Mesendoderm (in vitro differentiated cells): ENCODE measurements around the gene TRAF7.
A peak's percentile ranks its signal among the peaks of the same experiment; 100 is the strongest.

Experiments used
- DNase-seq: peaks from one replicate; pipeline ENCODE4 v3.0.0; 2013
- H2AK5ac ChIP-seq: 2 replicates; pipeline ENCODE4 v1.6.1; 2013; ENCODE audit warnings: low read length, inconsistent platforms
- H2BK120ac ChIP-seq: 2 replicates; pipeline ENCODE4 v1.6.1; 2013; ENCODE audit warnings: low read depth, mild to moderate bottlenecking, low read length, moderate library complexity, mixed read lengths
- H2BK15ac ChIP-seq: replicated peaks from 2 replicates; pipeline ENCODE4 v1.6.1; 2013; ENCODE audit warnings: low read depth, mild to moderate bottlenecking, moderate library complexity
- H2BK5ac ChIP-seq: 2 replicates; pipeline ENCODE4 v1.6.1; 2013; ENCODE audit warnings: low read length, inconsistent platforms
- H3K18ac ChIP-seq: 2 replicates; pipeline ENCODE4 v1.6.1; 2013; ENCODE audit warnings: mild to moderate bottlenecking, low read length, mixed read lengths
- H3K23ac ChIP-seq: one replicate; pipeline ENCODE4 v1.6.1; 2013; ENCODE audit warnings: low read length
- H3K27ac ChIP-seq: 2 replicates; pipeline ENCODE4 v1.5.1; 2013; ENCODE audit warnings: low read depth, mild to moderate bottlenecking, inconsistent platforms, low read length, moderate library complexity
- H3K27me3 ChIP-seq: 2 replicates; pipeline ENCODE4 v1.6.1; 2013; ENCODE audit warnings: low read length, control low read depth, mild to moderate bottlenecking, inconsistent platforms; ENCODE audit not compliant: insufficient read depth, poor library complexity
- H3K36me3 ChIP-seq: 2 replicates; pipeline ENCODE4 v1.6.1; 2013; ENCODE audit warnings: low read length, inconsistent platforms; ENCODE audit not compliant: control insufficient read depth, insufficient read depth
- H3K4ac ChIP-seq: one replicate; pipeline ENCODE4 v1.6.1; 2013; ENCODE audit warnings: low read depth, mild to moderate bottlenecking, low read length, moderate library complexity
- H3K4me1 ChIP-seq: 2 replicates; pipeline ENCODE4 v1.6.1; 2013; ENCODE audit warnings: low read depth, low read length, inconsistent platforms; ENCODE audit not compliant: control insufficient read depth
- H3K4me2 ChIP-seq: 2 replicates; pipeline ENCODE4 v1.6.1; 2013; ENCODE audit warnings: low read length
- H3K4me3 ChIP-seq: 2 replicates; pipeline ENCODE4 v1.5.1; 2013; ENCODE audit warnings: mild to moderate bottlenecking, low read length
- H3K56ac ChIP-seq: one replicate; pipeline ENCODE4 v1.6.1; 2013; ENCODE audit warnings: low read length
- H3K79me1 ChIP-seq: 2 replicates; pipeline ENCODE4 v1.6.1; 2013; ENCODE audit warnings: low read length, inconsistent platforms
- H3K79me2 ChIP-seq: 2 replicates; pipeline ENCODE4 v1.6.1; 2013; ENCODE audit warnings: mild to moderate bottlenecking, low read length; ENCODE audit not compliant: control insufficient read depth, insufficient read depth
- H3K9ac ChIP-seq: 2 replicates; pipeline ENCODE4 v1.6.1; 2013; ENCODE audit warnings: low read length, inconsistent platforms
- H4K5ac ChIP-seq: one replicate; pipeline ENCODE4 v1.6.1; 2013; ENCODE audit warnings: low read length
- H4K8ac ChIP-seq: one replicate; pipeline ENCODE4 v1.6.1; 2013; ENCODE audit warnings: low read depth, mild to moderate bottlenecking, control low read depth, low read length, moderate library complexity
- WGBS: extraction: QIAGEN DNeasy Blood & Tissue Kit; methylation state at CpG from one replicate; pipeline ENCODE4 v1.1.7; 2013; ENCODE audit warnings: low lambda C conversion rate, missing lambda C conversion rate; ENCODE audit not compliant: insufficient coverage; ENCODE audit errors: extremely low coverage; 5-methylcytosine and 5-hydroxymethylcytosine counted together

TRAF7 gene

GRCh38 chr16:2157480-2158261 lies 2.1 kb downstream of the TRAF7 start:
- Histone ChIP-seq H2BK15ac (no peak overlapping the region), H3K79me1 (peaks cover 14% of the 10 kb centered on the region), H4K8ac (no peak overlapping the region), H3K4ac (no peak overlapping the region), H3K27me3 (no peaks in the 10 kb centered on the region), H3K4me1 (no peaks in the 10 kb centered on the region), H4K5ac (no peak overlapping the region), H3K56ac (peak overlapping the region; percentile 98), H3K27ac (no peak overlapping the region), H2BK5ac (no peak overlapping the region), H3K23ac (peak overlapping the region; percentile 30), H3K36me3 (peaks cover 9% of the 10 kb centered on the region), H3K4me2 (no peak overlapping the region), H3K18ac (no peak overlapping the region), H3K9ac (peak overlapping the region; percentile 99), H2AK5ac (no peak overlapping the region), H3K79me2 (peaks cover 89% of the 10 kb centered on the region), H2BK120ac (no peak overlapping the region), H3K4me3 (no peak overlapping the region)
- WGBS: no CpG with 5 or more reads among the region's 27 CpGs
- DNase-seq: no peak

- no peak overlapping the region for H3K27ac ChIP-seq
- peaks cover 11% of the 10 kb centered on the region for H3K79me1 ChIP-seq
- no peak overlapping the region for H2AK5ac ChIP-seq
- no peak overlapping the region for H2BK15ac ChIP-seq
- H3K36me3 ChIP-seq: peaks cover 5% of the 10 kb centered on the region
- no peak overlapping the region for H3K18ac ChIP-seq
- WGBS: no CpG with 5 or more reads among the region's 15 CpGs
- H3K4me3 ChIP-seq: no peak overlapping the region
- no peaks in the 10 kb centered on the region for H3K4me1 ChIP-seq
- peaks cover 87% of the 10 kb centered on the region for H3K79me2 ChIP-seq
- no peak overlapping the region for H3K56ac ChIP-seq
- H3K9ac ChIP-seq: peak overlapping the region; percentile 35
- H4K8ac ChIP-seq: no peak overlapping the region
- DNase-seq: no peak
- no peak overlapping the region for H2BK120ac ChIP-seq
- no peak overlapping the region for H3K23ac ChIP-seq
- no peak overlapping the region for H4K5ac ChIP-seq
- no peak overlapping the region for H3K4me2 ChIP-seq
- no peak overlapping the region for H3K4ac ChIP-seq
- no peaks in the 10 kb centered on the region for H3K27me3 ChIP-seq
- no peak overlapping the region for H2BK5ac ChIP-seq
These were observed 2.7 kb downstream of the TRAF7 start for GRCh38 chr16:2158262-2158638.

- H2BK120ac ChIP-seq: no peak overlapping the region
- DNase-seq: peak; percentile 33
- peak overlapping the region; percentile 40 for H3K9ac ChIP-seq
- H3K27ac ChIP-seq: no peak overlapping the region
- no peak overlapping the region for H3K4me3 ChIP-seq
- H2AK5ac ChIP-seq: no peak overlapping the region
- H3K4ac ChIP-seq: no peak overlapping the region
- H3K56ac ChIP-seq: peak overlapping the region; percentile 67
- no CpG with 5 or more reads among the region's 24 CpGs for WGBS
- no peak overlapping the region for H2BK5ac ChIP-seq
- H3K79me2 ChIP-seq: peaks cover 83% of the 10 kb centered on the region
- no peak overlapping the region for H3K4me2 ChIP-seq
- no peak overlapping the region for H4K8ac ChIP-seq
- no peaks in the 10 kb centered on the region for H3K27me3 ChIP-seq
- H3K4me1 ChIP-seq: no peaks in the 10 kb centered on the region
- no peak overlapping the region for H2BK15ac ChIP-seq
- no peak overlapping the region for H3K23ac ChIP-seq
- peaks cover 3% of the 10 kb centered on the region for H3K36me3 ChIP-seq
- H3K79me1 ChIP-seq: peaks cover 9% of the 10 kb centered on the region
- H4K5ac ChIP-seq: no peak overlapping the region
- H3K18ac ChIP-seq: no peak overlapping the region
These were observed 3.7 kb downstream of the TRAF7 start for GRCh38 chr16:2159175-2159838.

GRCh38 chr16:2160915-2161551 lies 5.5 kb downstream of the TRAF7 start:
- peaks cover 75% of the 10 kb centered on the region for H3K79me2 ChIP-seq
- peak overlapping the region; percentile 34 for H3K56ac ChIP-seq
- peaks cover 14% of the 10 kb centered on the region for H3K79me1 ChIP-seq
- no CpG with 5 or more reads among the region's 20 CpGs for WGBS
- no peak overlapping the region for H2BK15ac ChIP-seq
- H3K9ac ChIP-seq: no peak overlapping the region
- H4K8ac ChIP-seq: no peak overlapping the region
- no peak overlapping the region for H3K18ac ChIP-seq
- H3K27ac ChIP-seq: no peak overlapping the region
- no peak overlapping the region for H3K4ac ChIP-seq
- no peak overlapping the region for H3K4me3 ChIP-seq
- no peaks in the 10 kb centered on the region for H3K4me1 ChIP-seq
- no peak overlapping the region for H2BK120ac ChIP-seq
- H3K36me3 ChIP-seq: peaks cover 8% of the 10 kb centered on the region
- H3K27me3 ChIP-seq: no peaks in the 10 kb centered on the region
- H4K5ac ChIP-seq: no peak overlapping the region
- no peak for DNase-seq
- no peak overlapping the region for H2BK5ac ChIP-seq
- H2AK5ac ChIP-seq: no peak overlapping the region
- H3K4me2 ChIP-seq: no peak overlapping the region
- no peak overlapping the region for H3K23ac ChIP-seq

GRCh38 chr16:2161911-2162310 lies 6.3 kb downstream of the TRAF7 start:
- no peaks in the 10 kb centered on the region for H3K4me1 ChIP-seq
- H2AK5ac ChIP-seq: no peak overlapping the region
- H3K27me3 ChIP-seq: no peaks in the 10 kb centered on the region
- H3K27ac ChIP-seq: no peak overlapping the region
- H3K56ac ChIP-seq: peak overlapping the region; percentile 25
- DNase-seq: no peak
- no peak overlapping the region for H2BK15ac ChIP-seq
- no CpG with 5 or more reads among the region's 10 CpGs for WGBS
- no peak overlapping the region for H3K4me2 ChIP-seq
- no peak overlapping the region for H4K8ac ChIP-seq
- H3K4ac ChIP-seq: no peak overlapping the region
- no peak overlapping the region for H3K23ac ChIP-seq
- H3K9ac ChIP-seq: no peak overlapping the region
- no peak overlapping the region for H3K4me3 ChIP-seq
- H3K18ac ChIP-seq: no peak overlapping the region
- H2BK5ac ChIP-seq: no peak overlapping the region
- H3K79me1 ChIP-seq: peaks cover 15% of the 10 kb centered on the region
- H4K5ac ChIP-seq: no peak overlapping the region
- H3K79me2 ChIP-seq: peaks cover 66% of the 10 kb centered on the region
- no peak overlapping the region for H2BK120ac ChIP-seq
- H3K36me3 ChIP-seq: peaks cover 8% of the 10 kb centered on the region
